Heart right ventricle (tissue), 16 donors: Measurements from ENCODE around the gene STK24. TPM values are rescaled to one million over a fixed set of nuclear protein-coding genes. Genes with fewer than 3 reads are reported as not detected.

Experiments
- ATAC-seq, 8 donors: fragments of 200-7000 bp; cut with Tn5 transposase; one replicate each; pipeline ENCODE4 v1.9.1; 2020; ENCODE audit warnings: mild to moderate bottlenecking in 8 of 8, moderate library complexity in 8 of 8, moderate number of reproducible peaks in 1 of 8
- DNase-seq, 2 donors: peaks; one replicate each; pipeline ENCODE4 v3.0.0-alpha.2; 2020
- H3K27ac ChIP-seq, 10 donors: fragments of 200-600 bp; sonication (generic) in 2 of 10; one replicate each; pipeline versions ENCODE4 v1.5.0 to v1.8.0; 2020 to 2022; ENCODE audit warnings: mild to moderate bottlenecking in 3 of 10
- H3K27me3 ChIP-seq, 7 donors: fragments of 200-600 bp; one replicate each; pipeline ENCODE4 v1.8.0; 2021 to 2022; ENCODE audit warnings: mild to moderate bottlenecking in 2 of 7
- H3K36me3 ChIP-seq, 9 donors: fragments of 200-600 bp; sonication (generic) in 1 of 9; one replicate each; pipeline versions ENCODE4 v1.5.0 to v1.8.0; 2020 to 2022; ENCODE audit warnings: mild to moderate bottlenecking in 2 of 9
- H3K4me1 ChIP-seq, 9 donors: fragments of 200-600 bp; sonication (generic) in 1 of 9; one replicate each; pipeline versions ENCODE4 v1.5.0 to v1.8.0; 2020 to 2022; ENCODE audit warnings: mild to moderate bottlenecking in 4 of 9
- H3K4me3 ChIP-seq, 10 donors: fragments of 200-600 bp; sonication (generic) in 2 of 10; one replicate each; pipeline versions ENCODE4 v1.5.0 to v1.8.0; 2020 to 2022; ENCODE audit warnings: mild to moderate bottlenecking in 7 of 10, moderate library complexity in 2 of 10
- H3K9me3 ChIP-seq, 11 donors: fragments of 200-600 bp in 10 of 11; sonication (generic) in 2 of 11; one replicate each; pipeline versions ENCODE4 v1.5.0 to v1.8.0; 2013 to 2022; ENCODE audit warnings: mild to moderate bottlenecking in 2 of 11, control low read depth in 1 of 11, moderate library complexity in 1 of 11
- WGBS, 2 donors: extraction: QIAGEN DNeasy Blood & Tissue Kit; methylation state at CpG; one replicate each; pipeline ENCODE4 v1.1.7; 2013; ENCODE audit warnings: inconsistent platforms in 1 of 2; 5-methylcytosine and 5-hydroxymethylcytosine counted together
- intact Hi-C, 10 donors: fragments of 100-400 bp; cut with DNase I; formaldehyde crosslinking; loops; one replicate each; pipeline versions ENCODE4 v1.11.1 to v1.14.2; 2022
- polyA plus RNA-seq, 2 donors: library from polyadenylated mRNA; stranded (reverse); fragments of 200-250 nt; gene quantifications; one replicate each; pipeline ENCODE4 v1.2.3, GENCODE V29; 2013
- total RNA-seq, 10 donors: library from RNA; stranded (reverse); fragmentation: NEBNext Ultra II Directional in 3 of 10; extraction: Animal tissue kit (Norgen Biotek cat#: 25700) in 3 of 10; gene quantifications; one replicate each; pipeline versions ENCODE4 v1.2.1 to v1.2.4, GENCODE V29; 2021 to 2023
- TF ChIP-seq, protein P1 (sequence below), 9 donors: fragments of 200-600 bp; sonication (generic) in 2 of 9; IDR thresholded peaks; one replicate each; pipeline versions ENCODE4 v1.5.0 to v1.8.0; 2021 to 2022; ENCODE audit warnings: antibody characterized with exemption in 9 of 9, mild to moderate bottlenecking in 5 of 9, moderate library complexity in 1 of 9
- donor health status: Arrhythmogenic right ventricular cardiomyopathy.
- donor health status: ischemic (EF 13 %, LVEDD 7.1; RV severe dilation, severe dysfunction).
- donor health status: healthy with polysubstance abuse.
- donor health status: DM: no; HTN: yes; CAD: no.
- donor health status: DM: no; HTN: no; CAD: no.
- donor health status: ischemic (EF 25% LVEDD 6.9; RV normal size, moderate dysfunction).
- donor health status: ischemic (EF 25% LVEDD 5.7; RV mildly dilated, moderate dysfunction).
- donor health status: healthy.
- donor health status: DM: yes; HTN: yes; CAD: no.
- donor health status: Ischemic cardiomyopathy.
- donor health status: ischemic (EF 35%, LVEDD 5.7; RV mildly dilated, moderate dysfunction).
- donor health status: nonischemic (EF 11% LVEDD 7.7; RV severe dilation, severe dysfunction).
- donor health status: DM: yes; HTN: yes; CAD: no.
- donor health status: PGD.
- donor health status: ischemic (EF 29% LVEDD 5.4; RV normal size, mild dysfunction).
- donor health status: nonischemic (EF 23%, LVEDD 6.1; RV moderate dilation, normal function).

The STK24 gene
- total and polyA plus RNA-seq, 12 donors, result 20.8 to 72.9 (median 61.5) TPM

DNA sequence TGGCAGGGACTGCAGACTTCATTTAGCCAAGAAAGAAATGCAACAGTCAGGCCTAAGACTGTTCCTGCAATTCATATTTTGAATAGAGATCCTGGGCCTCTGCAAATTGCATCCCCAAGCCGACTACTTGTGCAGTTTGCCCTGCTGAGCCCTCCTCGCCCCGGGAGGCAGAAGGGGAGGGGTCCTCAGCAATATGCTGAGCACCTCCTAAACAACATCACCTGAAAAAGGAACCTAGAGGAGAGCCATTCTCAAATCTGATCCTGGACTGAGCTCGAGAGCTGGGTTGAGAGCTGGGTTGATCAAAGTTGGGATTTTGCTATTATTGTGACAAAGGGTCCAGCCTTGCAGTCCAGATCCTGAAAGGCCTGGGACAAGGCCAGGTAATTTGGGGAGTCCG, 129.8 kb downstream of the STK24 start:
- Histone ChIP-seq H3K27me3 (no peaks in the 10 kb centered on the region), H3K4me3 (no peak overlapping the region), H3K9me3 (no peaks in the 10 kb centered on the region), H3K4me1 (peaks cover 6 to 50% (median 38%) of the 10 kb centered on the region in 9 donors), H3K36me3 (peaks cover 0 to 57% (median 15%) of the 10 kb centered on the region in 9 donors), H3K27ac (no peak overlapping the region)
- intact Hi-C loops, result loop anchor here in 8 of 10 donors (2.0 to 10.0 kb wide), 7 partner anchors 128 to 592 kb away; partner anchors contain the start of gene STK24 (in 4 of the 8)
- no peak for ATAC-seq
- TF ChIP-seq, protein P1, sequence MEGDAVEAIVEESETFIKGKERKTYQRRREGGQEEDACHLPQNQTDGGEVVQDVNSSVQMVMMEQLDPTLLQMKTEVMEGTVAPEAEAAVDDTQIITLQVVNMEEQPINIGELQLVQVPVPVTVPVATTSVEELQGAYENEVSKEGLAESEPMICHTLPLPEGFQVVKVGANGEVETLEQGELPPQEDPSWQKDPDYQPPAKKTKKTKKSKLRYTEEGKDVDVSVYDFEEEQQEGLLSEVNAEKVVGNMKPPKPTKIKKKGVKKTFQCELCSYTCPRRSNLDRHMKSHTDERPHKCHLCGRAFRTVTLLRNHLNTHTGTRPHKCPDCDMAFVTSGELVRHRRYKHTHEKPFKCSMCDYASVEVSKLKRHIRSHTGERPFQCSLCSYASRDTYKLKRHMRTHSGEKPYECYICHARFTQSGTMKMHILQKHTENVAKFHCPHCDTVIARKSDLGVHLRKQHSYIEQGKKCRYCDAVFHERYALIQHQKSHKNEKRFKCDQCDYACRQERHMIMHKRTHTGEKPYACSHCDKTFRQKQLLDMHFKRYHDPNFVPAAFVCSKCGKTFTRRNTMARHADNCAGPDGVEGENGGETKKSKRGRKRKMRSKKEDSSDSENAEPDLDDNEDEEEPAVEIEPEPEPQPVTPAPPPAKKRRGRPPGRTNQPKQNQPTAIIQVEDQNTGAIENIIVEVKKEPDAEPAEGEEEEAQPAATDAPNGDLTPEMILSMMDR (IDR thresholded peaks at IDR 0.05), result no peak
- WGBS, 2 donors, result 93 to 96% methylated on average over 5 of the region's 5 CpGs
- no peak for DNase-seq

DNA sequence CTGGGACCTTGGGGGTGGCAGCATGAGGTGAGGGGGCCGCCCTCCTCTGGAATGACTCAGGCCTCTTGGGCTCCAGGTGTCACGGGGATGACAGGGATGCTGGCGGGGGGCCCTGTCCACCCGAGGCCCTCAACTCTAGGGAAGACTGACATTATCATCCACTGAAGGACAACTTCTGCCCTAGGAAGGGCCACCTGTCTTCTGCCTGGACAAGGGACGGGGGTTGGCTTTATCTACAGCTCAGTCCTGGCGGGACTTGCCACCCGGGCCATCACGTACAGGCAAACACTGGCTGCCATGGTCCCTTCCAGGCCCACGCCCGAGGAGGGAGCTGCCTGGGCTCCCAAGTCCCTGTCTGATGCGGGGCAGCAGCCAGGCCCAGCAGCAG, 130.7 kb downstream of the STK24 start:
- H3K4me3 ChIP-seq, result no peak overlapping the region
- intact Hi-C loops, result loop anchor here in 8 of 10 donors (2.0 to 10.0 kb wide), 7 partner anchors 129 to 591 kb away; partner anchors contain the start of gene STK24 (in 4 of the 8)
- TF ChIP-seq, protein P1 (IDR thresholded peaks at IDR 0.05), result no peak
- no peak overlapping the region for H3K27ac ChIP-seq
- 90 to 92% methylated on average over 11 of the region's 11 CpGs for WGBS, 2 donors
- no peaks in the 10 kb centered on the region for H3K9me3 ChIP-seq
- DNase-seq, result no peak
- ATAC-seq, result no peak
- no peaks in the 10 kb centered on the region for H3K27me3 ChIP-seq
- H3K36me3 ChIP-seq, result peaks cover 0 to 58% (median 15%) of the 10 kb centered on the region in 9 donors
- peaks cover 6 to 41% (median 33%) of the 10 kb centered on the region in 9 donors for H3K4me1 ChIP-seq

DNA sequence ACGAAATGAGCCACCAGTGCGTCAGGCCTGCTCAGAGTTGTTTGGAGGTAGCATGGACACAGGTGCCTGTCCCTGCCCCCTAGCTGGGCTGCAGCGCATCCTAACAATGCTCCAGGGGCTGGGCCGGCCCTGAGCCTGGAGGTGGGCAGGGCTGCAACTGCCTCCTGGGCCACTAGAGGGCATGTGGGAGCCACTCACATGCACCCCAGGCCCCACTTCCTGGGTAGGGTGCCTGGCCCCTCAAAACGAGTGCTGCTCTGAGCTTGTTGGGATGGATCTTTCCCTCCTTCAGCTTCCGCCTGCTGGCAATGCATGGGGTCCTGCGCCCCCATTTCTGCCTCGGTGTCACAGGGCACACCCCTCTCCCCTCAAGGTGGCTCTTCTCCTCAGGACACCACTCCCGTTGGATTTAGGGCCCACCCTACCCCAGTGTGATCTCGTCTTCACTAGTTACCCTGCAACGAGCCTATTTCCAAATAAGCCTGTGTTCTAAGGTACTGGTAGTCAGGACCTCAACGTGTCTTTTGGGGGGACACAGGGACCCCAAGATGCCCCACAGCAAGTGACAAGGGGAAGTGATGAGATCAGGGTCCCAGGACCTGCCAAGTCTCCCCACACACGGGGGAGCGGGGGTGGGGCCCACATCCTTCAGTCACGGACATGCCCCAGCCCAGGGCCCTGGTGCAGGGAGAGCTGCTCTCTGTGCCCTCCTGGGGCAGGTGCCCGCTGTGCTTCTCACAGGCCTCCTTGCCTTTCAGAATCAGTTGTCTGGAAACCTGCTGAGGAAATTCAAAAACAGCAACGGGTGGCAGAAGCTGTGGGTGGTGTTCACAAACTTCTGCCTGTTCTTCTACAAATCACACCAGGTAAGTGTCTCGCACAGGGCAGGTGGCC, 131.3 kb downstream of the STK24 start:
- DNase-seq, result peak; percentile 60 to 75
- H3K4me1 ChIP-seq, result peaks cover 4 to 35% (median 28%) of the 10 kb centered on the region in 9 donors

DNA sequence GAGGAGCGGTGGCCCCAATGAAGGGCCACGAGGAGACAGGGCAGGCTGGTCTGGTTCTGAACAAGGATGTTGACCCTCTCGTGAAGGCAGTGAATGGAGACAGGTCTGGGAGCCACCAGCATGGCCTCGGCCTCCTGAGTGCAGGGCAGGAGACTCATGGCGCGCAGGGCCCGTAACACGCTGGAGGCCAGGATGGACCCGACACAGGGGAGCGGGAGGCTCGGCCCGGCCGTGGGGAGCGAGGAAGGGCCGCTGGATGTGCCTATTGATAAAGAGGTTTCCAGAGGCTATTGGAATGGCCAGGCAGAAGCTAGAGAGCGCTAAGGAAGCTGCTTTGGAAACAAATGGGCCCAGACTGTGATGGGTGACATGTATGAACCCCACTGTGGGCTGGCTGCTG, 132.5 kb downstream of the STK24 start:
- Histone ChIP-seq H3K27ac (no peak overlapping the region), H3K4me3 (no peak overlapping the region), H3K27me3 (no peaks in the 10 kb centered on the region), H3K36me3 (peaks cover 0 to 64% (median 19%) of the 10 kb centered on the region in 9 donors), H3K4me1 (peaks cover 0 to 24% (median 20%) of the 10 kb centered on the region in 9 donors), H3K9me3 (no peaks in the 10 kb centered on the region)
- no peak for DNase-seq
- 95% methylated on average over 16 of the region's 16 CpGs for WGBS, 2 donors
- no peak for ATAC-seq
- TF ChIP-seq, protein P1 (IDR thresholded peaks at IDR 0.05), result no peak
- intact Hi-C loops, result loop anchor here in 7 of 10 donors (2.0 to 10.0 kb wide), 8 partner anchors 130 to 590 kb away; partner anchors contain the start of gene STK24 (in 1 of the 7)

More for the DNA sequence above, 131.3 kb downstream of the STK24 start:
- no peaks in the 10 kb centered on the region for H3K27me3 ChIP-seq
- TF ChIP-seq, protein P1 (IDR thresholded peaks at IDR 0.05), result peak; percentile 90 to 99 (median 97)
- no peaks in the 10 kb centered on the region for H3K9me3 ChIP-seq
- peak overlapping the region in 3 of 10 donors; percentile 19 to 46 (median 41) for H3K27ac ChIP-seq
- 22 to 30% methylated on average over 18 of the region's 18 CpGs for whole genome bisulfite sequencing, 2 donors
- peak; percentile 73 to 89 (median 81) for ATAC-seq
- intact Hi-C loops, result loop anchor here (1.0 to 10.0 kb wide), 10 partner anchors 129 to 591 kb away; partner anchors contain the start of gene STK24 (in 4 of the 10)
- peak overlapping the region in 1 of 10 donors; percentile 4 for H3K4me3 ChIP-seq
- H3K36me3 ChIP-seq, result peaks cover 0 to 59% (median 15%) of the 10 kb centered on the region in 9 donors
